Measurements from ENCODE around the gene NEURL1. TPM values are rescaled to one million over a fixed set of nuclear protein-coding genes. Genes with fewer than 3 reads are reported as not detected.
A peak's percentile ranks its signal among the peaks of the same experiment; 100 is the strongest.
"Not testable (repeated sequence)": the region's sequence is repeated elsewhere in the genome, so short reads cannot be mapped to it uniquely, and the experiment has no call there.

Gene NEURL1
- total RNA-seq, 2 experiments from 2014 or later = 1.1 to 1.6 TPM

DNA sequence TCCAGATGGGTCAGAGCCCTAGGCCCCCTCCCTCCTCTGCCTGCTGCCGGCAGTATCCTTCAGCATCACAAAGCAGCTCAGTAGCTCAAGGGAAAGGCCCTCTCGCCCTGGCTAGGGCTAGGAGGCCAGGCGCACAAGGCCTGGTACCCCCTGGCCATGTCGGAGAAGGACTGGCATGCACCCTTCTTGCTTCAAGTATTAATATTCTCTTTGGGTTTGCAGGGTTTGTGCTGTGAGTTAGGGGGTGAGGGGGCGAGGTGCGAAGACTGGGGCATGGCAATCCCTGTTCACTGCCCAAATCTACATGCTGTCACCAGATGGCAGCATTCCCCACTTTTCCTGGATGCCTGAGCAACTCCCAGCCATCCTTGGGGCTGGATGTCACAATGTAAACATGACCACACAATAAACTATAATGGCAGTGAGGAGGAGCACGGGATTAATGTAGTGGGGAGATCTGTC is 105.2 kb downstream of the NEURL1 start:
- no peak overlapping the region for H3K4me3 Mint-ChIP-seq
- H3K36me3 Mint-ChIP-seq (ENCODE audit: low read depth) = no peaks in the 10 kb centered on the region
- peak; percentile 13 for DNase-seq
- H3K9me3 Mint-ChIP-seq = no peaks in the 10 kb centered on the region
- H3K27ac Mint-ChIP-seq = no peak overlapping the region
- no peaks in the 10 kb centered on the region for H3K4me1 Mint-ChIP-seq
- ChIA-PET POLR2A (no interaction called here), CTCF (no interaction called here)
- no peaks in the 10 kb centered on the region for H3K27me3 Mint-ChIP-seq

DNA sequence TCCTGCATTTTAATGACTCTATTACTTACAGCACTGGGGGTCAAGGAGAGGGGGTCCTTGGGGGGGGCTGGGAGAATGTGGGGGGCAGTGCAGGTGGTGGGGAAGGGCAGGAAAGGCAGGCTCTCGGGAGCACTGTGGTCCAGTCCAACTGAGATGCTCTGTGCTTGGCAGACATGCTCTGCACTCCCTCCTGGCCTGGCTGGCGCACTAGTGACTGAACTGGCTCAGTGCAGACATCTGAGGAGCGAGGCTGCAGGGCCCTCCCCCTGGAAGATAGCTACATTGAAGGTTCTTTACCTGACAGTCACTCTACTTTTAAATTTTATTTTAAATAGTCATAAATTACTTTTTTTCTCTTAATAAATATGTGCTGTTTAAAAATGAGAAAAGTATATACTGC is 105.7 kb downstream of the NEURL1 start:
- Mint-ChIP-seq H3K27me3 (no peaks in the 10 kb centered on the region), H3K36me3 (ENCODE audit: low read depth) (no peaks in the 10 kb centered on the region), H3K4me3 (no peak overlapping the region), H3K27ac (no peak overlapping the region), H3K9me3 (no peaks in the 10 kb centered on the region), H3K4me1 (no peaks in the 10 kb centered on the region)
- DNase-seq = no peak
- CTCF ChIA-PET = no interaction called here
- POLR2A ChIA-PET = no interaction called here

DNA sequence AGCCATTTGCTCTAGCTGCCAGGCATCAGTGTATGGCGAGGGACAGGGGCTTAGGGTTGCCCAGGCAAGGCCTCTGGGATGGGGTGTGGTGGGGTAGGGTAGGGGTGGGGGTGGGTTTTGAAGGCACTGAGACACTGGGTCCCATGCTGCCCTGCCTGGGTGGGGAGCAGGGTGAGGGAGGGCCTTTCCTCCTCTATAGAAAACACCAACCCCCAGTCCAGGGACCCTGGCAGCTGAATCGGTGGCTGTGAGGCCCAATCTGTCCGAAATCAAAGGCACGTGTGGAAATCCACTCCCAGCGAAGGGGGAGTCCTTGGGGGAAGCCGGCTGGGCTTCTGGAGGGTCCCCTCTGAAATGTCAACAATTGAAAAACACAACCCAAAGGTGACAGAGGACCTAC is 106.4 kb downstream of the NEURL1 start:
- DNase-seq = no peak
- ChIA-PET POLR2A (no interaction called here), CTCF (no interaction called here)
- Mint-ChIP-seq H3K27ac (no peak overlapping the region), H3K4me3 (no peak overlapping the region), H3K36me3 (ENCODE audit: low read depth) (no peaks in the 10 kb centered on the region), H3K27me3 (no peaks in the 10 kb centered on the region), H3K4me1 (no peaks in the 10 kb centered on the region), H3K9me3 (no peaks in the 10 kb centered on the region)

DNA sequence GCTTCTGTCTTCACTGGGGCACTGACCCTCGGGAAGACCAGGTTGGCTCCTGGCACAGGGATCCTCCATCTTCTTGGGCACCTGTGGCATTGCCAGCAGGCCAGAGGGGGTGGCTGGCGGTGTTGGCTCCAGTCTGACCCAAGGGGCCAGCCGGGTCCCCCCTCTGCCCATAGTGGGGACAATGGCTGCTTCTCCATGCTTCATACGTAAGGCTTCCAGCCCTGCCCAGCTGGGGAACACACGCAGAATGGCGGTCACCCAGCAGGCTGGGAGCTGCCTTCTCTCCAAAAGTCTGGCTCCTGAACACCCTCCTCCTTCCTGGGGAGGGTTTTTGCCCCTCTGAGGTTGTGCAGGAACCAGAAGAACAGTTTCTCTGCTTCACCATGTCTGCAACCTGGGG is 106.8 kb downstream of the NEURL1 start:
- Mint-ChIP-seq H3K4me1 (no peaks in the 10 kb centered on the region), H3K4me3 (no peak overlapping the region), H3K27ac (no peak overlapping the region), H3K27me3 (no peaks in the 10 kb centered on the region), H3K9me3 (no peaks in the 10 kb centered on the region), H3K36me3 (ENCODE audit: low read depth) (no peaks in the 10 kb centered on the region)
- CTCF ChIA-PET = no interaction called here
- DNase-seq = no peak
- POLR2A ChIA-PET = no interaction called here

DNA sequence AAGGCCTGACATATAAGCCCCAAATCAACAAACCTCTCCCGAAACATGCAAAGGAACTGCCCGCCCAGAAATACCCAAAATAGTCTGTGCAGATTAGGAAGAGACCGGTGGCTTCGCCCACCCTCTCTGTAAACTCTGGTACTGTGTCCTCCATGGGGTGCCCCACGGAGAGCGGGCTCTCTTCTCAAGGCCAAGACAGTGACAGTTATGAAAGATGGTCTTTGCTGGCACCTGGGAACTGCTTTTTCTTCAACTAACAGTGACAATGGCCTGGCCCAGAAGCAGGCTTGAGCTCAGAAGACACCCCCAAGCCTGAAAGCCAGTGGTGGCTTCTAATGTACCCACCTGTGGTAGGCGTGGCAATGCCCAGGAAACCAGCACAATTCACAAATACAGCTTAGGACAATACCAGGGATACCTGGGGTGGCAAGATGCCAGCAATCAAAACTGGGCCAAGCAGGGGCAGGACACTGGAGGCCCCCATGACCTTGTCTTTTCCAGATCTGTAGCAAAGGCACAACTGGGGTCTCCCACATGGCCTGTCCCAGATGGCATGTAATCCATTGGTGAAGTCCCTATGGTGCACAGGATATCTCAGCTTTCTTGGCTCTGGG is 107.6 kb downstream of the NEURL1 start:
- Mint-ChIP-seq H3K36me3 (ENCODE audit: low read depth) (no peaks in the 10 kb centered on the region), H3K27me3 (no peaks in the 10 kb centered on the region), H3K9me3 (no peaks in the 10 kb centered on the region), H3K27ac (no peak overlapping the region), H3K4me3 (no peak overlapping the region), H3K4me1 (no peaks in the 10 kb centered on the region)
- ChIA-PET POLR2A (no interaction called here), CTCF (no interaction called here)
- no peak for DNase-seq

DNA sequence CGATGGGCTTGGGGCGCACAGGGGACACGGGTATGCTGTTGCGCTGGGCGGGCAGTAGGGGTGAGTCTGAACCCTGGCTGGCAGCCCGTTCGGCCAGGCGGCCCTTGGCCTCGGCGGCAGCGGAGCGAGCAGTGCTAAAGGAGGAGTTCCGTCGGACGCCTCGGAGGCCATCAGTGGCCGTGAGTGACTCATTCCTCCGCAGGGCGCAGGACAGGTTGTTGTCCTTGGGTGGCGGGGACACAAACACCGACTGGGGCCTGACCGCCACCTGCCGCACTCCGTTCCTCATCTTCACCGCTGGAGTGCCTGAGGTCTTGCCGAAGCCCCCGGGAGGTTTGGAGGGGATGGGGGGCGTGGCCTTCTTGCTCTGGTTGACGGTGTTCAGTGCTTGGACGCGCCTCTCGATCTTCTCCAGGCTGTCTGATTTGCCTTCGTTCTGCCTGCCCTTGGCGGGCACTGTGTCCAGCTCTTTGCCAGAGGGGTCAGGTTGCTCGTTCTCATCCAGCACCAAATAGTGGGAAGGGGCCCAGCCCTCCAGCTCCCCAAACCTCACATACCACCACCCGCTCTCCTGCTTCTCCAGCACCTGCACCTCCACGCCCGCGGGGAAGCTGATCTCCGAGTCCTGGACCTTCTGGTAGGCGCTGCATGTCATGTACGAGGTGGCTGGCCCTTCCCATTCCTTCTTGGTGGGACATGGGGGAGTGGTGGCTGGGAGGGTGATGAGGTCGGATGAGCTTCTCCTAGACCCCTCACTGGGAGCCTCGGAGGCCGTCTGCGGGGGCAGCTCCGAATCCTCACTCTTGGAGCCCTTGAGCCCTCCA is 108.7 kb downstream of the NEURL1 start:
- H3K27me3 Mint-ChIP-seq = no peaks in the 10 kb centered on the region
- ChIA-PET POLR2A (no interaction called here), CTCF (interaction anchor here (0.6 kb wide), 1 partner anchor 25 kb away, joined by 4 read pairs; no protein-coding TSS in a partner anchor)
- no peaks in the 10 kb centered on the region for H3K36me3 Mint-ChIP-seq (ENCODE audit: low read depth)
- H3K9me3 Mint-ChIP-seq = no peaks in the 10 kb centered on the region
- H3K27ac Mint-ChIP-seq = no peak overlapping the region
- H3K4me3 Mint-ChIP-seq = no peak overlapping the region
- H3K4me1 Mint-ChIP-seq = no peaks in the 10 kb centered on the region
- no peak for DNase-seq

DNA sequence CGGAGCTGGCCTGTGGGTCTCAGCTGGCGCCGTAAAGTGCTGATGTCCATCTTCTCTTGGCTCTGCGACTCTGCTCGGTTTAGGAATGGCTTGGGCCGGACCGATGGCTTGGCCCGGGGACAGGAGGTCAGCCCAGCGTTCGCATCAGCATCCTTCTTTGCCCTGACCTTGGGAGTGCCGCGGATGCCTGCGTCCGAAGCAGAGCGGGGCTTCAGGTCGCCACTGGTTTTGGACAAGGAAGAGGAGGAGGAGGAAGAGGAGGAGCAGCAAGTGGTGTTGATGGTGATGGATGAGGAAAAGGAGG is 109.3 kb downstream of the NEURL1 start:
- DNase-seq = no peak
- ChIA-PET CTCF (no interaction called here), POLR2A (no interaction called here)
- Mint-ChIP-seq H3K4me3 (no peak overlapping the region), H3K27ac (no peak overlapping the region), H3K4me1 (no peaks in the 10 kb centered on the region), H3K9me3 (no peaks in the 10 kb centered on the region), H3K36me3 (ENCODE audit: low read depth) (no peaks in the 10 kb centered on the region), H3K27me3 (no peaks in the 10 kb centered on the region)

DNA sequence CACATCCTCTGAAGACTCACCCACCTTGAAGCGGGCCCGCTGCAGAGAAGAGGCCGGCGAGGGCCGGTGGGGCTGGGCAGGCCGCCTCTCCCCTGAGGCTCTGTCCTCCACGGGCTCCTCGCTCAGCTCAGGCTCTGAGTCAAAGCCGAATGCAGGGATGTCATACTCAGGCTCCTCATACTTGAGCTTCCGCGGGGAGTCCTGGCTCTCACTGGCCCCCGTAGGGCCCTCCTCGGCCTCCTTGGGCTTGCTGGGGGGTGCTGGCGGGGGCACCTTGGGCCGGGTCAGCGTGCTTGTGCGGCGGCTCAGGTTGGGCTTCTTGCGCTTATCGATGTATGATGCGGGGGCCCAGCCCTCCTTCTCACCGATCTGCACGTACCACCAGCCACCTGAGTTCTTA is 109.9 kb downstream of the NEURL1 start:
- ChIA-PET CTCF (no interaction called here), POLR2A (no interaction called here)
- H3K4me3 Mint-ChIP-seq = no peak overlapping the region
- DNase-seq = no peak
- H3K36me3 Mint-ChIP-seq (ENCODE audit: low read depth) = no peaks in the 10 kb centered on the region
- no peaks in the 10 kb centered on the region for H3K9me3 Mint-ChIP-seq
- H3K4me1 Mint-ChIP-seq = no peaks in the 10 kb centered on the region
- H3K27me3 Mint-ChIP-seq = no peaks in the 10 kb centered on the region
- H3K27ac Mint-ChIP-seq = no peak overlapping the region

DNA sequence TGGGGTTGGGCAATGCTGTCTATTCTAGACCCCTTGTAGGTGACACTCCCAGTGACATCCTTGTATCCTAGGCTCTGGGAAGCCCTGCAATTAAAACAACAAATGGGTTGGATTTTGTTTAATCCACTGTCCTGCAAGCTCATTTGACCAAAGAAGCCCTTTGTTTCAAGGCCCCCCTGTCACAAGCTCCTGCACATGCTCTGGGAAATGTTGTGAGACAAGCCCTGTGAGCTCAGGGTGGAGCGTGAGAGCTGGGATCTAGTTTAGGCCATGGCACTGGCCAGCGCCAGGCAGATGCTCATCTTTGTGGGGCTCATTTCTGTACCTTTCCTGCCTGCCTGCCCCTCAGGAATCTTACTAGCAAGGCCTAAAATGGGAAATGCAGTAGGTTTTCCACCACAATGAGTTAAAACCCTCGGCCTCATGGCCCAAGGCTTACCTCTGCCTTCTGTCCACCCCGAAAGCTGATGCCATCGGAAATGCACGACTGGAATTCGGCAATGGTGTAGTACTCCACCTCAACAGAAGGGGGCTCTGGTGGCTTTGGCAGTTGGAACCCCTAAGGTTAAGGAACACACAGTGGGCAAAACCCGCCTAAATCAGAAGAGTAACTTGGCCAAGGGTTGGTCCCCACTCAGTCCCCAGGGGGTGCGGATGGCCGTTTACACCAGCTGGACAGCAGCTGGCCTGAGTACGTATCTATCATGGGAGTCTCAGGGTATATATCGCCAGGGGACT is 112.0 kb downstream of the NEURL1 start:
- ChIA-PET CTCF (interaction anchor here (0.7 to 1.7 kb wide), 8 partner anchors 12 to 101 kb away, joined by 3 to 6 read pairs (median 4); no protein-coding TSS in a partner anchor), POLR2A (no interaction called here)
- Mint-ChIP-seq H3K27ac (no peak overlapping the region), H3K4me1 (no peaks in the 10 kb centered on the region), H3K4me3 (no peak overlapping the region), H3K36me3 (ENCODE audit: low read depth) (no peaks in the 10 kb centered on the region), H3K27me3 (no peaks in the 10 kb centered on the region), H3K9me3 (no peaks in the 10 kb centered on the region)
- peak; percentile 46 for DNase-seq

DNA sequence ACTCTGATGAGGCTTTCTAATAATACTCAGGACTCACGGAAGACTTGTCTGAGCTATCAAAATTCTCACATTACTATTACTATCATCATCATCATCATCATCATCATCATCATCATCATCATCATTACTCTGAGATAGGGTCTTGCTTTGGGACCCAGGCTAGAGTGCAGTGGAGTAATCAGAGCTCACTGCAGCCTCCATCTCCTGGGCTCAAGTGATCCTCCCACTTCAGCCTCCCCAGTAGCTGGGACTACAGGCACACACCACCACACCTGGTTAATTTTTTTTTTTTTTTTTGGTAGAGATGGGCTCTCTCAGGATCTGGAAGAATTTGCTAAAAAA is 112.6 kb downstream of the NEURL1 start:
- H3K4me3 Mint-ChIP-seq; POLR2A ChIA-PET; H3K9me3 Mint-ChIP-seq; DNase-seq; H3K27ac Mint-ChIP-seq; H3K36me3 Mint-ChIP-seq (ENCODE audit: low read depth); H3K27me3 Mint-ChIP-seq; H3K4me1 Mint-ChIP-seq: not testable (repeated sequence)
- CTCF ChIA-PET = interaction anchor here (1.0 to 1.7 kb wide), 6 partner anchors 13 to 85 kb away, joined by 3 to 6 read pairs (median 4); no protein-coding TSS in a partner anchor

DNA sequence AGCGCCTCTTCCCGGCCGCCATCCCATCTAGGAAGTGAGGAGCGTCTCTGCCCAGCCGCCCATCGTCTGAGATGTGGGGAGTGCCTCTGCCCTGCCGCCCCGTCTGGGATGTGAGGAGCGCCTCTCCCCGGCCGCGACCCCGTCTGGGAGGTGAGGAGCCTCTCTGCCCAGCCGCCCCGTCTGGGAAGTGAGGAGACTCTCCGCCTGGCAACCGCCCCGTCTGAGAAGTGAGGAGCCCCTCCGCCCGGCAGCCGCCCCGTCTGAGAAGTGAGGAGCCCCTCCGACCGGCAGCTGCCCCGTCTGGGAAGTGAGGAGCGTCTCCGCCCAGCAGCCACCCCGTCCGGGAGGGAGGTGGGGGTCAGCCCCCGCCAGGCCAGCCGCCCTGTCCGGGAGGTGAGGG is 113.5 kb downstream of the NEURL1 start:
- POLR2A ChIA-PET; H3K4me3 Mint-ChIP-seq; H3K4me1 Mint-ChIP-seq; DNase-seq; H3K27me3 Mint-ChIP-seq; CTCF ChIA-PET; H3K9me3 Mint-ChIP-seq; H3K27ac Mint-ChIP-seq; H3K36me3 Mint-ChIP-seq (ENCODE audit: low read depth): not testable (repeated sequence)

DNA sequence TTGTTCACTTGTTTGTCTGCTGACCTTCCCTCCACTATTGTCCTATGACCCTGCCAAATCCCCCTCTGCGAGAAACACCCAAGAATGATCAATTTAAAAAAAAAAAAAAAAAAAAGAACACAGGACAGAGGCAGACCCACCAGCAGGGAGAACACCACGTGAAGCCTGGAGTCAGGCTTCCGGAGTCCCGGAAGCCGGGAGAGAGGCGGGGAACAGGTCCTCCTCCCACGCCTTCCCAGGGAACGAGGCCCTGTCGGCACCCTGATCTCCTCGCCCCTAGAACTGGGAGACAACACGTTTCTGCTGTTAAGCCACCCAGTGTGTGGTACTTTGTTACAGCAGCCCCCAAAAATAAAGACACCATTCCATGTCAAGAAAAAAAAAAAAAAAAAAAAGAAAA is 114.6 kb downstream of the NEURL1 start:
- H3K4me1 Mint-ChIP-seq; CTCF ChIA-PET; H3K27me3 Mint-ChIP-seq; H3K9me3 Mint-ChIP-seq; DNase-seq; H3K4me3 Mint-ChIP-seq; POLR2A ChIA-PET; H3K36me3 Mint-ChIP-seq (ENCODE audit: low read depth); H3K27ac Mint-ChIP-seq: not testable (repeated sequence)

DNA sequence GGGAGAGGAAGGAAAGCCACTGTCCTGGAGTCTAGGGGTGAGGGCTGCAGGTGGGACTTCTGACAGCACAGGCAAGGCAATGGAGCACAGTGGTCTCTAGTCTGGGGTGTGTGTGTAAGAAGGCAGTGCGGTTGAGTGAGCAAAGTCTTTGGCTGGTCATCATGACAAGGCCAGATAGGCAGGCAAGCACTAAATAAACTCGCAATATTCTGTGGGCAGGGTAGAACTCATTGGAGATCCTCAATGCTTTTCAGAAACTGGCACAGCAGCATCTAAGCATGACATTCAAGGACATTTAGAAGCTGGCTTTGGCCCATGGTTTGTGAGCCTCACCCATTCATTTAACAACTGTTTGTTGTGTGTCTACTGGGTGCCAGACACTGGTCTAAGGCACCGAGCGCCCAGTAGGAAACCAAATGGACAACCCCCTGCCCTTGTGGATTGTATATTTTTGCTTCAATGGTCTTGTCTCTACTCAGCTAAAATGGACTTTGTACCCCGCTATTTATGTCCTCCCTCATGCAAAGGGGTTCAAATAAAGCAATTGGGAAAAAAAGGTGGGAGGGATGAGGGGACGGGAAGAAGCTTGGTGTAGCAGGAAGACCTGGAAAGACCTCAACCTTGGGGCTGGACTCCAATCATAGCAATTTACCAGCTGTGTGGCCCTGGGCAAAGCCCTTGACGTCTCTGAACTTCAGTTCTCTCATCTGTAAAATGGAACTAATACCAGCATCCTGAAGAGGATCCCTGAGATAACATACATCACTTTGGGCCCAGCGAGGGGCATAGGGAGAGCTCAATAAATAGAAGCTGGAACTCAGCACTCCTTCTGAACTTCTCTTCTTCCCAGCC is 116.0 kb downstream of the NEURL1 start:
- no peaks in the 10 kb centered on the region for H3K27me3 Mint-ChIP-seq
- no peaks in the 10 kb centered on the region for H3K9me3 Mint-ChIP-seq
- DNase-seq = no peak
- ChIA-PET CTCF (interaction anchor here (0.6 to 1.5 kb wide), 3 partner anchors 11 to 105 kb away, joined by 3 to 4 read pairs (median 3); no protein-coding TSS in a partner anchor), POLR2A (interaction anchor here (0.5 kb wide), 1 partner anchor 77 kb away, joined by 3 read pairs; no protein-coding TSS in a partner anchor)
- H3K27ac Mint-ChIP-seq = no peak overlapping the region
- no peak overlapping the region for H3K4me3 Mint-ChIP-seq
- no peaks in the 10 kb centered on the region for H3K36me3 Mint-ChIP-seq (ENCODE audit: low read depth)
- H3K4me1 Mint-ChIP-seq = no peaks in the 10 kb centered on the region

Measured in activated CD4-positive, alpha-beta T cell treated with anti-CD3 and anti-CD28 coated beads, Interleukin-2, amount 10 ng/mL, durations not matched to agents 7 days and 5 days (primary cell).